Stimulated activated CD4-positive, alpha-beta T cell treated with anti-CD3 and anti-CD28 coated beads, Interleukin-15, amount 100 ng/mL, for 1 hour (primary cell): Measurements from ENCODE around the gene NFU1.
"Not testable (repeated sequence)": the region's sequence is repeated elsewhere in the genome, so short reads cannot be mapped to it uniquely, and the experiment has no call there.

ENCODE experiments used
- DNase-seq, 2 donors: peaks; one replicate each; pipeline ENCODE4 v3.0.0-alpha.2; 2020; ENCODE audit warnings: low read depth in 1 of 2, low spot score in 1 of 2

NFU1 gene

GRCh38 chr2:69452687-69453086, 15.5 kb upstream of the NFU1 start:
- DNase-seq: no peak

DNA sequence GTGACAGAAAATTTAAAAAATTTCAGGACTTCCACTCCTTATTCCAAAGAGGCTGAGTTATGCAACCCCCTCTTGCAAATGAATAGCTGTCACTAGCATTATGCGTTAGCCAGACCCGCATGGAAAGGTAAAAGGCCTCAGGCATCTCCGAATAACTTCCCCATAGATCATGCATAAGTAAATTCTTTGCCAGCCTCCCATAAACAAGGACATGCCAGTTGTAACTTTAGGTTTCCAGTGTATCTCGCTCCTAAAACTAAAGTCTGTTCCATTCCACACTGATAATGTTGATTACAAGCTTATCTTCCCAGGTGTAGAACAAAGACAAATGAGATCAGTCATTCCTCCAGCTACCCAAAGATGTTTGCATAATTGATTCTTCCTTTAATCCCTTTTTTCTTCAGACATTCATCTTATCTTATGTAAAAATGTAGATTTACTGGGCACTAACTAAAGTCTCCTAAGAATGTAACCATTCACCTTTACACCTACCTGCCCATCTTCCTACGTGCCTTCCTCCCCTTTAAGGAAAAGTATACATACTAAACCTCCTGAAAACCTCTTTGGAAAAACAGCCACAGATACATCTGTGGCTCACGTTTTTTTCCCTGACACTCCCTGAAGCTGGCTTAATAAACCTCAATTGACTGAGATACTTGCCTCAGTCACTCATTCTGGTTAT, 13.6 kb upstream of the NFU1 start:
- DNase-seq: no peak

DNA sequence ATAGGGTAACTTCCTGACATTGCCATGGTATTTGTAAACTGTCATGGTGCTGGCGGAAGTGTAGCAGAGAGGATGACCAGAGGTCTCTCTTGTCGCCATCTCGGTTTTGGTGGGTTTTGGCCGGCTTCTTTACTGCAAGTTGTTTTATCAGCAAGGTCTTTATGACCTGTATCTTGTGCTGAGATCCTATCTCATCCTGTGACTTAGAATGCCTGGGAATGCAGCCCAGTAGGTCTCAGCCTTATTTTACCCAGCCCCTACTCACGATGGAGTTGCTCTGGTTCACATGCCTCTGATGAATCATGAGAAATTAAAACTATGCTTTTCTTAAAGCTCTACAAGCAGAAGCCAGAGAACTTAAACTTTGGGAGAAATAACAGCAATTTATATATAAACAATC, 12.7 kb upstream of the NFU1 start:
- no peak for DNase-seq

GRCh38 chr2:69443673-69444072, 6.4 kb upstream of the NFU1 start:
- not testable (repeated sequence) for DNase-seq

GRCh38 chr2:69439499-69439898, 2.3 kb upstream of the NFU1 start:
- not testable (repeated sequence) for DNase-seq

DNA sequence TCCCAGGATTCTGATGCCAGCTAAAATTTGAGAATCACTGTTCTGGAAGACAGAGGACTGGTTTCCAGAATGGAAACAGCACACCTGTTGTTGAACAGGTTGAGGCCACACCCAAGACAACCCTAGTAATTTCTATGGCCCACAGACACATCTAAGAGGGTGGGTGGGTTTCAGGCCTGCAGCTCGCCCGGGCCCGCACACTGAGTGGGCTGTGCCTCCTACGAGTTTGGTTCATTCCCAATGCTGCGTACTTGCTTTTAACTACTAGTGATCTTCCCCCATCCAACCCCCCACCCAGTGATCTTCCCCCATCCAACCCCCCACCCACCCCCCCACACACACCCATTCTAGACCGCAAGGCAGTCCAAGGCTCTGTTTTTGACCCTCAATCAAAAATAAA, 1.3 kb upstream of the NFU1 start:
- DNase-seq: no peak

DNA sequence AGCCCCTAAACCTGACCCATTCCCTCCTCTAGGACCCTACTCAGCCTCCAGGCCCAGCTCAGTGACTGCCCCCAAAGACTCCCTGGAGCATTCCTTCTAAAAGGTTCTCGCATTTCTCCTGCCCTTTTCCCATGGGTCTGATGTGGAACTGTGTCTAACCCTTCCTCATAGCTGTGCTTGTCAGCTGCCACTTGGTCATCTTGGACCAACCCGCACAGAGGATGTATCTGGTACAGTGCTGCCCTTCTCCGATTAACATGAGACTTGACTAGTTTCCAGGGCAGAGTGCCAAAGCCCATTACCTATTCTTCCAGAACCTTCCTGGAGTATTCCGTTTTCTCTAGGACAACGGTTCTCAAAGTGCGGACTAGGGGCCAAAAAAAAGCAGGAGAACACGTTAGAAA, 518 bp upstream of the NFU1 start:
- DNase-seq: no peak

- no peak for DNase-seq
These were observed 668 bp downstream of the NFU1 start for GRCh38 chr2:69436596-69436937.

- DNase-seq: no peak
These were observed 2.5 kb downstream of the NFU1 start for GRCh38 chr2:69434753-69435152.

- no peak for DNase-seq
These were observed 7.6 kb downstream of the NFU1 start for GRCh38 chr2:69429491-69430183.

DNA sequence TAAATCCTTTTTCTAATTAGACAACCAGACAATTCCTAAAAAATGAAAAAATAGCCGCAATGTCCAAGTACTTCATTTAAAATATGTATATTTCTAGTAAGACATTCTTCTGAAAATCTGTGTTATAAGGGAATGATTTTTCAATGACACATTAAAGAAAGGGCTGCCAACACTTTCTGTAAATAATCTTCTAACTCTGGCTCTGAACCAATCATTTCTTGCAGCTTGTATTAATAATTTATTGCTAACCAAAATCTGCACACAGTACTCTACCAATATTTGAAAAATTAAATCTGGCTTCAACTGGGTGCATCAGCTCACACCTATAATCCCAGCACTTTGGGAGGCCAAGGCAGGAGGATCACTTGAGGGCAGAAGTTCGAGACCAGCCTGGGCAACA, 8.3 kb downstream of the NFU1 start:
- DNase-seq: no peak

- no peak for DNase-seq
These were observed 12.8 kb downstream of the NFU1 start for GRCh38 chr2:69424419-69424818.

- no peak for DNase-seq
These were observed 15.0 kb downstream of the NFU1 start for GRCh38 chr2:69422198-69422597.

GRCh38 chr2:69419111-69419510, 18.1 kb downstream of the NFU1 start:
- not testable (repeated sequence) for DNase-seq

DNA sequence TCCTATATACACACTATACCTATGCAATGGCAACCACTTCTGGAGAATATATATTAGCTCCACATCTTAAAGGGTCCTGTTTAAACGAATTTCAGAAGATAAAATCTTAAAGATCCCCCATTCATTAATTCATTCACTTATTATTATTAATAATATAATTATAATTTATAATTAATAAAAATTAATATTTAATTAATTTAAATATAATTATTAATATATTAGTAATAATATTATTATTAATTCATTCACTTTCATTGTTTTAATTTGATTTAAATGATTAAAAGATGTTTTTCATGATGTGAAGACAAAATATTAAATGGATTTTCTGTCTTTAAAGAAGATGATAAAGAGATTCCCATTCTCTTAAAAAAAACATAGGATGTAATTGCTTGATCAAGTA, 21.1 kb downstream of the NFU1 start:
- DNase-seq: no peak

DNA sequence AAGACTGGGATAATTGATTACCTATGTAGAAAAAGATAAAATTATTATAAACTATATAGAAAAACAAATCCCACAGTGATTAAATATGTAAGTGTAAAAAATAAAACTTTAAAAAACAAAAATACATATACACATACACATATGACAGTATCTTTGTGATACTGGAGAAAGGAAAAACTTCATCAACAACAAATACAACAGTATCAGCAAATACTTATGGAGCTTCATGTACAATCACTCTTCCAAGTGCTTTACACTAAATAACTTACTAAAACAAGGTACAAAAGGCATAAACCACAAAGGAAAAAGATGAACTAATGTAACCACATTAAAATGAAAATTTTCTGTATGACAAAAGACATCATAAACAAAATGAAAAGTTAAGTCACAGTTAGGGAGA, 26.1 kb downstream of the NFU1 start:
- DNase-seq: no peak

- no peak for DNase-seq
These were observed 31.9 kb downstream of the NFU1 start for GRCh38 chr2:69405306-69405705.

GRCh38 chr2:69400121-69400520, 37.1 kb downstream of the NFU1 start:
- DNase-seq: no peak

GRCh38 chr2:69397234-69397633, 40.0 kb downstream of the NFU1 start:
- DNase-seq: no peak

- DNase-seq: no peak
These were observed 41.4 kb downstream of the NFU1 start for GRCh38 chr2:69395866-69396265.

GRCh38 chr2:69393963-69394362, 43.3 kb downstream of the NFU1 start:
- no peak for DNase-seq

DNA sequence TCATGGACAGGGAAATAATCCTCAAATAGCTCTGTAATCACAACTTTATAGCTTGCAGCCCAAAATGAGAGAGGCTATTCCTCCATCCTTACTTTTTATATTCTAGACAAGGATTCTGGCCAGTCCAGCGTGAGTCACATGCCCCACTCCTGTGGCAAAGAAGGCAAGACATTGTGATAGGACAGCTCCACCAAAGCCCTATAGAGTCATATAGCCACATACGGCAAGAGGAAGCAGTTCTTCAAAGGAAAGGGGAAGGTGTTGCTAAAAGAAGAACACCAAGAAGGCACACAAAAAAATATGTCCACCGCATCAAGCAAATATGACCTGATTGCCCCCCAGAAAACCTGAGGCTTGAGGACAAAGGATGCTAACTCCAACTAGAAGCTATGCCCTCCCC, 46.8 kb downstream of the NFU1 start:
- no peak for DNase-seq

DNA sequence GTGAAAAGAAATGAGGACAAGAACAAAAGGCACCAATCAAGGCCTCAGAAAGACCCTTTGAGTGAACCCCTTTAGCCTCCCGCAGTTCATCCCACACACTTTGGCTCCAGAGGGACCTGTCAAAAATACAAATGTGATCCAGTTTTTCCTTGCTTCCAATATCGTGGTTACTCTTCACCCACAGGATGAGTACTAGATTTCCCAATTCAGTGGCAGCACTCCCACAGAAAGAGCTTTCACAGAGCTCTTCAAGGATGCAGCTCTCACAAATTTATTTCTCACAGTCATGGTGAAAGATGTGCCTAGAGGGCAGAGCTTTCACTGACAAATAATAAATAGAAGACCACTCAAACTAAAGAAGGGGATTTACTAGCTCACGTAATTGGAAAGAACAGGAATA, 47.2 kb downstream of the NFU1 start:
- no peak for DNase-seq
